Glutamatergic neuron (in vitro differentiated cells): ENCODE data around the gene ARL6IP6. TPM values are rescaled to one million over a fixed set of nuclear protein-coding genes. Genes with fewer than 3 reads are reported as not detected.

Source experiments
- DNase-seq: peaks from one replicate; pipeline ENCODE4 v3.0.0; 2022
- H3K27ac Mint-ChIP-seq: one replicate; pipeline ENCODE4 v1.8.0; 2020; ENCODE audit warnings: mild to moderate bottlenecking, mixed read lengths, inconsistent platforms; ENCODE audit not compliant: unreplicated experiment
- H3K27me3 Mint-ChIP-seq: one replicate; pipeline ENCODE4 v1.8.0; 2020; ENCODE audit warnings: mild to moderate bottlenecking, moderate library complexity, mixed read lengths, inconsistent platforms; ENCODE audit not compliant: unreplicated experiment
- H3K36me3 Mint-ChIP-seq: one replicate; pipeline ENCODE4 v1.8.0; 2020; ENCODE audit warnings: mild to moderate bottlenecking, mixed read lengths, inconsistent platforms; ENCODE audit not compliant: unreplicated experiment
- H3K4me1 Mint-ChIP-seq: one replicate; pipeline ENCODE4 v1.8.0; 2020; ENCODE audit warnings: mild to moderate bottlenecking, low read depth, mixed read lengths, inconsistent platforms; ENCODE audit not compliant: unreplicated experiment
- H3K4me3 Mint-ChIP-seq: one replicate; pipeline ENCODE4 v1.8.0; 2020; ENCODE audit warnings: mild to moderate bottlenecking, mixed read lengths, inconsistent platforms; ENCODE audit not compliant: unreplicated experiment
- H3K9me3 Mint-ChIP-seq: one replicate; pipeline ENCODE4 v1.8.0; 2020; ENCODE audit warnings: mild to moderate bottlenecking, moderate library complexity, mixed read lengths, inconsistent platforms; ENCODE audit not compliant: unreplicated experiment
- total RNA-seq: library from RNA; stranded (reverse); fragmentation: NEBNext Ultra II Directional; extraction: Animal tissue kit (Norgen Biotek cat#: 25700); gene quantifications from one replicate; pipeline ENCODE4 v1.2.1, GENCODE V29; 2021; ENCODE audit not compliant: unreplicated experiment
- TF ChIP-seq, protein P1 (sequence below): fragments of 200-600 bp; sonication (generic); IDR thresholded peaks from one replicate; pipeline ENCODE4 v1.5.0; 2021; ENCODE audit not compliant: partially characterized antibody, unreplicated experiment

ARL6IP6 gene
- total RNA-seq, 1 donor from 2014 or later = 26.4 TPM

- DNase-seq = no peak
- no peaks in the 10 kb centered on the region for H3K36me3 Mint-ChIP-seq
- no peaks in the 10 kb centered on the region for H3K4me1 Mint-ChIP-seq
- H3K27ac Mint-ChIP-seq = no peak overlapping the region
- no peak overlapping the region for H3K4me3 Mint-ChIP-seq
- TF ChIP-seq, protein P1, sequence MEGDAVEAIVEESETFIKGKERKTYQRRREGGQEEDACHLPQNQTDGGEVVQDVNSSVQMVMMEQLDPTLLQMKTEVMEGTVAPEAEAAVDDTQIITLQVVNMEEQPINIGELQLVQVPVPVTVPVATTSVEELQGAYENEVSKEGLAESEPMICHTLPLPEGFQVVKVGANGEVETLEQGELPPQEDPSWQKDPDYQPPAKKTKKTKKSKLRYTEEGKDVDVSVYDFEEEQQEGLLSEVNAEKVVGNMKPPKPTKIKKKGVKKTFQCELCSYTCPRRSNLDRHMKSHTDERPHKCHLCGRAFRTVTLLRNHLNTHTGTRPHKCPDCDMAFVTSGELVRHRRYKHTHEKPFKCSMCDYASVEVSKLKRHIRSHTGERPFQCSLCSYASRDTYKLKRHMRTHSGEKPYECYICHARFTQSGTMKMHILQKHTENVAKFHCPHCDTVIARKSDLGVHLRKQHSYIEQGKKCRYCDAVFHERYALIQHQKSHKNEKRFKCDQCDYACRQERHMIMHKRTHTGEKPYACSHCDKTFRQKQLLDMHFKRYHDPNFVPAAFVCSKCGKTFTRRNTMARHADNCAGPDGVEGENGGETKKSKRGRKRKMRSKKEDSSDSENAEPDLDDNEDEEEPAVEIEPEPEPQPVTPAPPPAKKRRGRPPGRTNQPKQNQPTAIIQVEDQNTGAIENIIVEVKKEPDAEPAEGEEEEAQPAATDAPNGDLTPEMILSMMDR = no peak
- H3K9me3 Mint-ChIP-seq = no peaks in the 10 kb centered on the region
- no peaks in the 10 kb centered on the region for H3K27me3 Mint-ChIP-seq
These were observed 35.0 kb upstream of the ARL6IP6 start for GRCh38 chr2:152683400-152683799.

DNA sequence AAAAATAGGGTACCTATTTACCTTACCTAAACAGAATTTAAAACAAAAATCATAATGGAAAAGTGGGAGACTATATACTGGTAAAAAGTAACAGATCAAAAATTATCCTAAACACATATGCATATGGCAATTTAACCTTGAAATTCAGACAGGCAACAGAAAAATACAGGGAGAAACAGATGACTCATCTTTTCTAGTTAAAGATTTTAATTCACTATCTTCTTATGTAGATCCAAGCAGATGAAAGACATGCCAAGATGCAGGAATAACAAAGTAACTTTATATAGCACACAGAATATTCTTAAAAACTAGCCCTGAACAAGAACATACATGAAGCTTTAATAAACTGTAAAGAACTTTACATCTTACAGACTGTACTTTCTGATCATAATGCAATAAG is 32.1 kb upstream of the ARL6IP6 start:
- H3K9me3 Mint-ChIP-seq = no peaks in the 10 kb centered on the region
- TF ChIP-seq, protein P1 = no peak
- no peak overlapping the region for H3K27ac Mint-ChIP-seq
- no peak overlapping the region for H3K4me3 Mint-ChIP-seq
- H3K4me1 Mint-ChIP-seq = no peaks in the 10 kb centered on the region
- no peaks in the 10 kb centered on the region for H3K36me3 Mint-ChIP-seq
- H3K27me3 Mint-ChIP-seq = no peaks in the 10 kb centered on the region
- no peak for DNase-seq

- Mint-ChIP-seq H3K27ac (no peak overlapping the region), H3K4me1 (no peaks in the 10 kb centered on the region), H3K27me3 (no peaks in the 10 kb centered on the region), H3K9me3 (no peaks in the 10 kb centered on the region), H3K36me3 (no peaks in the 10 kb centered on the region), H3K4me3 (no peak overlapping the region)
- TF ChIP-seq, protein P1 = no peak
- DNase-seq = no peak
These were observed 25.4 kb upstream of the ARL6IP6 start for GRCh38 chr2:152693033-152693432.

DNA sequence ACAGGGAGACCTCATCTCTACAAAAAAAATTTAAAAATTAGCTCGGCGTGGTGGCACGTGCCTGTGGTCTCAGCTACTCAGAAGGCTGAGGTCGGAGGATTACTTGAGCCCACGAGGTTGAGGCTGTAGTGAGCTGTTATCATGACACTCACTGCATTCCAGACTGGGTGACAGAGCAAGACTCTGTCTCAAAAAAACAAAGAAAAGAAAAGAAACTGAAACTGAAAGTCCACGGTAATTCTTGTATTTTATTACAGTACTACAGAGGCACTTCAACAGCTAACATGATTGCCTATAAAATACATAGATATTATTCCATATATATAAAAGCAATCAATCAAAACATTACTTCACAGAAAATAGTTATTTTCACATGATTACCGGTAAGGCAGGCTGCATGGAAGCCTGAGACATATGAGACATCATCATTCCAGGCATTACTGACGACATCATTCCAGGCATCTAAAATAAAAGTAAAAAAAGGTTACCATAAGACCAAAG is 24.2 kb upstream of the ARL6IP6 start:
- Mint-ChIP-seq H3K4me3 (no peak overlapping the region), H3K9me3 (no peaks in the 10 kb centered on the region), H3K4me1 (no peaks in the 10 kb centered on the region), H3K27ac (no peak overlapping the region), H3K36me3 (no peaks in the 10 kb centered on the region), H3K27me3 (no peaks in the 10 kb centered on the region)
- DNase-seq = no peak
- TF ChIP-seq, protein P1 = no peak

- no peak for DNase-seq
- Mint-ChIP-seq H3K27me3 (no peaks in the 10 kb centered on the region), H3K4me1 (no peaks in the 10 kb centered on the region), H3K27ac (no peak overlapping the region), H3K36me3 (no peaks in the 10 kb centered on the region), H3K9me3 (no peaks in the 10 kb centered on the region), H3K4me3 (no peak overlapping the region)
- TF ChIP-seq, protein P1 = no peak
These were observed 22.7 kb upstream of the ARL6IP6 start for GRCh38 chr2:152695763-152696162.
